Kidney epithelial cell (primary cell): Measurements from ENCODE around the gene TBC1D2. TPM values are rescaled to one million over a fixed set of nuclear protein-coding genes. Genes with fewer than 3 reads are reported as not detected.

ENCODE experiments used
- DNase-seq: peaks from one replicate; pipeline ENCODE4 v3.0.0-alpha.2; 2010; ENCODE audit warnings: low read depth
- H3K27me3 ChIP-seq: 2 replicates; pipeline ENCODE4 v1.6.0; 2011; ENCODE audit warnings: low read length; ENCODE audit not compliant: control insufficient read depth, insufficient read depth
- H3K36me3 ChIP-seq: 2 replicates; pipeline ENCODE4 v1.5.1; 2011; ENCODE audit warnings: low read length; ENCODE audit not compliant: control insufficient read depth, insufficient read depth
- H3K4me3 ChIP-seq: 2 replicates; pipeline ENCODE4 v1.5.1; 2011; ENCODE audit warnings: low read depth, mild to moderate bottlenecking, control low read depth, low read length
- total RNA-seq: library from RNA; depleted of rRNA; stranded (reverse); fragments of >200 nt; gene quantifications from 2 replicates; pipeline ENCODE4 v1.2.3, GENCODE V29; 2015
- TF ChIP-seq, protein P1 (sequence below): IDR thresholded peaks from 2 replicates; pipeline ENCODE4 v1.5.1; 2011; ENCODE audit warnings: mild to moderate bottlenecking, moderate library complexity, low read length, control low read depth, inconsistent platforms; ENCODE audit not compliant: insufficient read depth, poor library complexity, severe bottlenecking

The TBC1D2 gene
- total RNA-seq, 1 donor from 2014 or later, result 21.4 TPM

DNA sequence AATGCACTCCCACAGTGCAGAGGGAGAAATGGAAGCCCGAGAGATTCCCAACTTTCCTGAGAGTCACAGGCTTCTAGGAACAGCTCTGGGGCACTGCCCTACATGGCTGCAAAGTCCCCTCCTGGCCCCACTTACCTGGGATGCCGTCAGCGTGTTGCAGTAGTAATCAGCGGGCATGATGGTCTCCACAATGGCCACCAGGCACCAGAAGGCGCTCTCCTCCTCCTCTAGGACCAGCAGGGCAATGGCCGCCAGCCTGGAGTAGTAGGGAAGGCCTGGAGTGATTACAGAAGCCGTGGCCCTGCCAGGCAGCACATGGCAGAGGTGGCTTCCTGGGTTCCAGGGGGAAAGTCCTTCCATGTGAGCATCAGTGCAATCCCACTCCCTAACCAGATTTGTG, 52.3 kb downstream of the TBC1D2 start:
- H3K4me3 ChIP-seq, result no peak overlapping the region
- no peaks in the 10 kb centered on the region for H3K27me3 ChIP-seq
- no peak for DNase-seq
- peaks cover 9% of the 10 kb centered on the region for H3K36me3 ChIP-seq
- TF ChIP-seq, protein P1, sequence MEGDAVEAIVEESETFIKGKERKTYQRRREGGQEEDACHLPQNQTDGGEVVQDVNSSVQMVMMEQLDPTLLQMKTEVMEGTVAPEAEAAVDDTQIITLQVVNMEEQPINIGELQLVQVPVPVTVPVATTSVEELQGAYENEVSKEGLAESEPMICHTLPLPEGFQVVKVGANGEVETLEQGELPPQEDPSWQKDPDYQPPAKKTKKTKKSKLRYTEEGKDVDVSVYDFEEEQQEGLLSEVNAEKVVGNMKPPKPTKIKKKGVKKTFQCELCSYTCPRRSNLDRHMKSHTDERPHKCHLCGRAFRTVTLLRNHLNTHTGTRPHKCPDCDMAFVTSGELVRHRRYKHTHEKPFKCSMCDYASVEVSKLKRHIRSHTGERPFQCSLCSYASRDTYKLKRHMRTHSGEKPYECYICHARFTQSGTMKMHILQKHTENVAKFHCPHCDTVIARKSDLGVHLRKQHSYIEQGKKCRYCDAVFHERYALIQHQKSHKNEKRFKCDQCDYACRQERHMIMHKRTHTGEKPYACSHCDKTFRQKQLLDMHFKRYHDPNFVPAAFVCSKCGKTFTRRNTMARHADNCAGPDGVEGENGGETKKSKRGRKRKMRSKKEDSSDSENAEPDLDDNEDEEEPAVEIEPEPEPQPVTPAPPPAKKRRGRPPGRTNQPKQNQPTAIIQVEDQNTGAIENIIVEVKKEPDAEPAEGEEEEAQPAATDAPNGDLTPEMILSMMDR, result no peak

DNA sequence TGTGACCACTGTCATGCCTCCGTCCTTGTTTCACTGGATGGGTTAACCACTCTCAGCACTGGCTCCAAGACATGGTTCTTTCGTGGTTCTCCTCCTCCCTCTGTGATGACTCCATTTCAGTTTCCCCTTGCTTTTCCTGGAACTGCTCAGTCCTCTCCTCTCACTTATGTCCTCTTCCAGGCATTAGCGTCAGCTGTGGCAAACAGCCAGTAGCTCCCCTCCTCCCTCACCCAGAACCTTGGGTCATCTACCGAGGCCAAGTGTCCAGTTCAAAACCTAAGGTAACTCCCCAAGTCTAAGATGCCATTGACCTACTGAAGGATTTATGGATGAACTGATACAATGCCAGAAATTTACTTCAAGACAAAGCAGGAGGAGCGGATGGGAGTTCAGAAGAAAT, 53.2 kb downstream of the TBC1D2 start:
- TF ChIP-seq, protein P1, result no peak
- no peak overlapping the region for H3K4me3 ChIP-seq

DNA sequence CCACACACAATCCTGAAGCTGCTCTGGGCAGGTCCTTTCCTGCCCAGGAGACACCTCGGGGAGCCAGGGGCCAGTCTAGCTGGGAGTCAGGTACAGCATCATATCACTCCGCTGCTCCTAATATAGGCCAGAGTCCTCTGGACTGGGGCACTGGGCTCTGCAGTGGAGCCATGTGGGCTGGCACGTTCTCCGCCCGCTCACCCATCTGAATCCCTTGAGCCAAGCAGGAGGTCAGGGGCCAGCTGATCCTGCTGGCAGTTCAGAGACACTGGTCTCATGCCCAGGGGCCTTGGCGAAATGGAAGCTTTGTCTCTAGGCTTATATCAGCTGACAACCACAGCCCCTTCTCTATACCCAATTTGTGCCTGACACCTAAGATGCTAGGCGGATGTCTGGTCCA, 53.7 kb downstream of the TBC1D2 start:
- TF ChIP-seq, protein P1, result no peak
- DNase-seq, result no peak
- Histone ChIP-seq H3K4me3 (no peak overlapping the region), H3K27me3 (no peaks in the 10 kb centered on the region), H3K36me3 (peaks cover 9% of the 10 kb centered on the region)

More for the DNA sequence above, 53.2 kb downstream of the TBC1D2 start:
- Histone ChIP-seq H3K36me3 (peaks cover 9% of the 10 kb centered on the region), H3K27me3 (no peaks in the 10 kb centered on the region)
- no peak for DNase-seq

DNA sequence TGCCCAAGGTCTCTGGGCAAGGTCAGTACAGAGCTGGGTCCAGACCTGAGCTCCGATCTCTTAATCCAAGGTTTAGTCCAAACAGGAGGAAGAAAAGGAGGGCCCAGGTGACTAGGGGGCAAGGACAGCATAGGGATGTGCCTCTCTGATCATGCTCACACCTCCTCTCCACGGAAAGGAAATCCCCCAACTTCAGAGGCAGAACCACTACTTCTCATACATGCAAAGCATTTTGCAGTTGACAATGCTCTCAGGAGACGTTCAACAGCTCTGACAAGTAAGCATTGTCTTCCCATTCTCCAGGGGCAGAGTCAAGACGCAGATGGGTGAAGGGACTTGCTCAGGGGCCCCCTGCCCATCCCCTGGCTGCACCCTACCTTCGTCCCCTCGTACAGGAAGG, 54.3 kb downstream of the TBC1D2 start:
- Histone ChIP-seq H3K27me3 (no peaks in the 10 kb centered on the region), H3K36me3 (peaks cover 9% of the 10 kb centered on the region), H3K4me3 (no peak overlapping the region)
- TF ChIP-seq, protein P1, result no peak
- DNase-seq, result no peak

DNA sequence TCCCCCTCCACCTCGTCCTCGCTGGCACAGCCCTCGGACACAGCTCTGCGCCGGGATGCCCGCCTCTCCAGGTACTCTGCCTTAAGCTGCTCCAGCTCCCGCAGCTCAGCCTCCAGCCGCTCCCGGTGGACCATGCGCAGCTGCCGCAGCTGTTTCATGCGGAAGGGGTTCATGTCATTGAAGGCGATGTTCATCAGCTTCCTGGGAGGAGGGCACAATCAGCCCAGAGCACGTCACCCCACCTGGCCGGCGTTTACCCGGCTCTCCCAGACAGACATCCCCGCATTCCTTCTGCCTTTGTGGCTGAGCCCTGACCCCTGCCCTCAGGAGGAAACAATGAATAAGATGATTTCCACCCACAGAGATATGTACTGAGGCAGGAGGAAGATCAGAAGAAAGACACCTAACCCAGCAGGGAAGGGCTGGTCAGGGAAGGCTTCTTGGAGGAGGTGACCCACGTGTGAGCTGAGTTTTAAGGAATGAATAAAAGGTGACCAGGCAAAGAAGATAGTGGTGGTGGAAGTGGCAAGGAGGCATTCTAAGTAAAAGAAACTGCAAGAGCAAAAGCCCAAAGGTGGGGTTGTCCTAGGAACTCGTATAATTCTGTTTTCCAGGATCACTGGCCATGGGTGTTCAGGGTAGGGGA, 55.9 kb downstream of the TBC1D2 start:
- peaks cover 6% of the 10 kb centered on the region for H3K36me3 ChIP-seq
- TF ChIP-seq, protein P1, result no peak

DNA sequence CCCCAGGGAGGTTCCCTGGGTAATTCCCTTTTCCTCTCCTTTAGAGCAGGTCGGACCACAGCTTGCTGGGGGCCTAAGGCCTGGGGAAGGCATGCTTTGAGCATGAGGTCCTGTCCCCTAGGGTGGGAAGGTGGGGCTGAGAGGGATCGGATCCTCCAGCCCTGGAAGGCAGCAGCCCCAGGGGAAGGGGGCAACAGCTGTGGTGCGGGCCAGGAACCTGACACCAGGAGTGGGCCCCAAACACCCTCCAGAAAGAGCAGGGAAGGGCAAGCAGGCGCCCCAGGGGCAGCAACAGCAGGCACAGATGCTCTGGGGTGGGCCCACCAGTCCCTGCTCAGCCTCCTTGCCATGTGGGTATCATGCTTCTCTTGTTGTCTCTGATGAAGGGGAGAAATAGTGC, 59.8 kb downstream of the TBC1D2 start:
- Histone ChIP-seq H3K4me3 (no peak overlapping the region), H3K36me3 (peaks cover 5% of the 10 kb centered on the region), H3K27me3 (no peaks in the 10 kb centered on the region)
- TF ChIP-seq, protein P1, result no peak
- no peak for DNase-seq

More for the DNA sequence above, 55.9 kb downstream of the TBC1D2 start:
- H3K4me3 ChIP-seq, result no peak overlapping the region
- no peaks in the 10 kb centered on the region for H3K27me3 ChIP-seq
- no peak for DNase-seq
